OCI-LY7 (cell line): ENCODE results near the gene VAT1L. TPM values are rescaled to one million over a fixed set of nuclear protein-coding genes. Genes with fewer than 3 reads are reported as not detected.

ENCODE experiments used
- BruUV-seq: library from RNA; stranded (reverse); fragments of 400-500 nt; replicated peaks from 2 replicates; lab custom pipeline; 2021; lab: Mats Ljungman, UMichigan
- CTCF ChIA-PET: fragments of 300-600 bp; sonication (Branson Sonifier 250); formaldehyde crosslinking; loops from one replicate; lab custom pipeline; 2022; ENCODE audit warnings: antibody characterized with exemption; ENCODE audit not compliant: unreplicated experiment; lab: Charles Lee
- POLR2A ChIA-PET: fragments of 300-600 bp; sonication (Branson Sonifier 250); formaldehyde crosslinking; loops from one replicate; lab custom pipeline; 2022; ENCODE audit warnings: antibody characterized with exemption; lab: Charles Lee
- DNase-seq: peaks from one replicate; pipeline ENCODE4 v3.0.0-alpha.2; 2015; ENCODE audit warnings: low spot score
- H2AFZ ChIP-seq: fragments of 200-600 bp; sonication (generic), shearing (Covaris generic); 2 replicates; pipeline ENCODE4 v1.6.1; 2014; ENCODE audit warnings: mild to moderate bottlenecking, antibody characterized with exemption, low read length, moderate library complexity
- H3K27ac ChIP-seq: fragments of 200-600 bp; sonication (generic); 2 replicates; pipeline ENCODE4 v1.5.1; 2014; ENCODE audit warnings: mixed run types, low read depth, mild to moderate bottlenecking, moderate library complexity, low read length, inconsistent platforms; ENCODE audit not compliant: poor library complexity, severe bottlenecking
- H3K36me3 ChIP-seq: fragments of 200-600 bp; sonication (generic); 2 replicates; pipeline ENCODE4 v1.6.1; 2014; ENCODE audit warnings: mild to moderate bottlenecking, antibody characterized with exemption, low read length, moderate library complexity, mixed read lengths; ENCODE audit not compliant: insufficient read depth
- H3K4me1 ChIP-seq: fragments of 200-600 bp; sonication (generic); 2 replicates; pipeline ENCODE4 v1.5.1; 2014; ENCODE audit warnings: mild to moderate bottlenecking, low read length; ENCODE audit not compliant: insufficient read depth, poor library complexity, severe bottlenecking
- H3K4me2 ChIP-seq: fragments of 200-600 bp; sonication (generic); 2 replicates; pipeline ENCODE4 v1.6.1; 2014; ENCODE audit warnings: mild to moderate bottlenecking, low read length
- H3K4me3 ChIP-seq: fragments of 200-600 bp; sonication (generic); 2 replicates; pipeline ENCODE4 v1.5.1; 2014; ENCODE audit warnings: mild to moderate bottlenecking, low read depth, low read length; ENCODE audit not compliant: poor library complexity, severe bottlenecking
- H3K79me2 ChIP-seq: fragments of 200-600 bp; sonication (generic); 2 replicates; pipeline ENCODE4 v1.6.1; 2016; ENCODE audit warnings: low read depth, mild to moderate bottlenecking, low read length, moderate library complexity, mixed read lengths; ENCODE audit not compliant: insufficient read depth
- H3K9me2 ChIP-seq: fragments of 200-600 bp; sonication (generic); 2 replicates; pipeline ENCODE4 v1.6.1; 2016; ENCODE audit warnings: mild to moderate bottlenecking, low read length, mixed read lengths; ENCODE audit not compliant: insufficient read depth
- H3K9me3 ChIP-seq: fragments of 200-600 bp; sonication (generic); 2 replicates; pipeline ENCODE4 v1.6.1; 2014; ENCODE audit warnings: mild to moderate bottlenecking, mixed run types, low read length, mixed read lengths
- H4K20me1 ChIP-seq: fragments of 200-600 bp; sonication (generic); 2 replicates; pipeline ENCODE4 v1.6.1; 2014; ENCODE audit warnings: mild to moderate bottlenecking, antibody characterized with exemption, low read length, moderate library complexity, mixed read lengths; ENCODE audit not compliant: insufficient read depth
- CTCF ChIP-seq: fragments of 200-600 bp; sonication (generic); conservative IDR thresholded peaks from 2 replicates; pipeline ENCODE4 v1.5.1; 2014; ENCODE audit warnings: mild to moderate bottlenecking, antibody characterized with exemption, low read length, moderate library complexity, mixed read lengths
- EZH2phosphoT487 ChIP-seq: fragments of 200-600 bp; sonication (generic); IDR thresholded peaks from 2 replicates; pipeline ENCODE4 v1.6.1; 2018; ENCODE audit warnings: low read depth, borderline replicate concordance, mild to moderate bottlenecking, mixed run types, antibody characterized with exemption, low read length, moderate library complexity, mixed read lengths
- intact Hi-C: fragments of 100-400 bp; cut with micrococcal nuclease; formaldehyde crosslinking; loops from one replicate; pipeline ENCODE4 v1.10.0; 2022; ENCODE audit not compliant: unreplicated experiment
- total RNA-seq, 2 experiments: library from RNA; depleted of rRNA in 1 of 2; stranded (reverse); fragments of >200 nt in 1 of 2; shearing (Covaris generic) in 1 of 2; gene quantifications; 2 replicates each; pipeline ENCODE4 v1.2.3, GENCODE V29; 2014 to 2022

Gene VAT1L
- total RNA-seq, 2 experiments from 2014 or later, result not detected

- BruUV-seq, result no TSS peak
- POLR2A ChIA-PET, result interaction anchor here (0.6 kb wide), 1 partner anchor 82 kb away, joined by 3 read pairs; no protein-coding TSS in a partner anchor
- no peaks in the 10 kb centered on the region for H3K36me3 ChIP-seq
Measured at GRCh38 chr16:77925531-77925930, 137.2 kb downstream of the VAT1L start.

DNA sequence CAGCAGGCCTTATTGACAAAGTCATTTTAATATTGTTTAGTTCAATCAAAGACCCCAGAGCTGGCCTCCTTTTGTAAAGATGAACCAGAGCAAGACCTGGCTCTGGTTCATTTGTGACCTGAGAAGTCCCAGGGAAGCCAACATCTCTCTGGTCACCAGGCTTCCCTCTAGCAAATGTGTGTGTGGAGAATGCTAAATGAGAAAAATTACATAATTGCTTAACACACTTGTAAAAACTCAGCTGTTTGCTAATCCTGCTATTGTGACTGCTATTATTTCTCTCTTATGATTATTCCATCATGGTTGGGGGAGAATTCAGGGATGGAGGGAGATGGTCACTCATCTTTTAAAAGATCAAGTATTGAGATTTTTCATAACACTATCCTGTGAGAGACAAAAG, 139.7 kb downstream of the VAT1L start:
- no peaks in the 10 kb centered on the region for H3K9me2 ChIP-seq
- no peak overlapping the region for H3K27ac ChIP-seq
- no peak for DNase-seq
- H3K79me2 ChIP-seq, result no peaks in the 10 kb centered on the region
- no peaks in the 10 kb centered on the region for H3K4me1 ChIP-seq
- TF ChIP-seq EZH2phosphoT487 (no peak), CTCF (no peak)
- ChIA-PET CTCF (no interaction called here), POLR2A (no interaction called here)
- H3K4me3 ChIP-seq, result no peak overlapping the region
- H3K36me3 ChIP-seq, result no peaks in the 10 kb centered on the region
- H3K4me2 ChIP-seq, result no peak overlapping the region
- no peak overlapping the region for H2AFZ ChIP-seq
- no TSS peak for BruUV-seq
- intact Hi-C loops, result no loop called here
- no peaks in the 10 kb centered on the region for H4K20me1 ChIP-seq
- no peaks in the 10 kb centered on the region for H3K9me3 ChIP-seq

More at GRCh38 chr16:77925531-77925930, 137.2 kb downstream of the VAT1L start:
- intact Hi-C loops, result no loop called here
- Histone ChIP-seq H3K79me2 (no peaks in the 10 kb centered on the region), H3K9me3 (no peaks in the 10 kb centered on the region), H3K4me2 (no peak overlapping the region), H3K9me2 (no peaks in the 10 kb centered on the region), H3K4me3 (no peak overlapping the region), H2AFZ (no peak overlapping the region), H4K20me1 (no peaks in the 10 kb centered on the region), H3K4me1 (no peaks in the 10 kb centered on the region), H3K27ac (no peak overlapping the region)
- DNase-seq, result no peak
- no peak for TF ChIP-seq EZH2phosphoT487
- no peak for TF ChIP-seq CTCF
- CTCF ChIA-PET, result no interaction called here

GRCh38 chr16:77929004-77929403, 140.6 kb downstream of the VAT1L start:
- Histone ChIP-seq H3K9me3 (no peaks in the 10 kb centered on the region), H2AFZ (no peak overlapping the region), H3K79me2 (no peaks in the 10 kb centered on the region), H4K20me1 (no peaks in the 10 kb centered on the region), H3K4me3 (no peak overlapping the region), H3K4me1 (no peaks in the 10 kb centered on the region), H3K4me2 (no peak overlapping the region), H3K36me3 (no peaks in the 10 kb centered on the region), H3K27ac (no peak overlapping the region), H3K9me2 (no peaks in the 10 kb centered on the region)
- POLR2A ChIA-PET, result no interaction called here
- no peak for TF ChIP-seq CTCF
- TF ChIP-seq EZH2phosphoT487, result no peak
- BruUV-seq, result no TSS peak
- CTCF ChIA-PET, result no interaction called here
- intact Hi-C loops, result no loop called here
- DNase-seq, result no peak
